ENCODE data around the gene ULK4.
"Not testable (repeated sequence)": the region's sequence is repeated elsewhere in the genome, so short reads cannot be mapped to it uniquely, and the experiment has no call there.

Gene ULK4

DNA sequence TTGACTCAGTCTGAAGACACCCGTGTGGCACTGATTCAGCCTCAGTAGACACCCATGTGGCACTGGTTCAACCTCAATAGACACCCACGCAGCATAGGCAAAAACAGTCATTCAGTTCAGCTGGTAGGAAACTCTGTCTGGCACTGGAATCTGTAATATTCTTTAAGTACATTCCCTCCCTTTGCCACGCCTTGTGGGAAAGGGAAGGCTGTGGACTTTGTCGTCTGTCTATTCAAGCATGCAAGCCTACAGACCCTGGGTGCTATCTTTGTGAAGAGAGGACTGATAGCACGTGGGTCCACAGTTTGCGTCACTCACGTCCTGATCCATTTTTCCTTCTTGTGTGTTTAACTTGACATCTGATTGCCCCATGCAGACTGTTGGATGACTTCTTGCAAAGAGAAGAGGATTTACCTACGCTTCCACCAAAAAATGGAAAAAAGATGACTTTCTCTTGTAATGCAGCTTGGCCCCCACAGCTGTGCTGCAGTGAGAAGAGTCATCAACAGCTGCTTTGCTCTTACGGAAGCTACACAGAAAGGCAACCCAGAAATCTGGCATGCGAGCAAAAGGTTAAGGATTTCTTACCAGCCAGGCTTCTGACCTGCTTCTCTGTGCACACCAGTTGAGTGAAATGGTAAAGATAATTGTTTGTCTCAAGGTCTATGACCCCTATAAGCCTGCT is 278.1 kb downstream of the ULK4 start:
- DNase-seq: no peak

DNA sequence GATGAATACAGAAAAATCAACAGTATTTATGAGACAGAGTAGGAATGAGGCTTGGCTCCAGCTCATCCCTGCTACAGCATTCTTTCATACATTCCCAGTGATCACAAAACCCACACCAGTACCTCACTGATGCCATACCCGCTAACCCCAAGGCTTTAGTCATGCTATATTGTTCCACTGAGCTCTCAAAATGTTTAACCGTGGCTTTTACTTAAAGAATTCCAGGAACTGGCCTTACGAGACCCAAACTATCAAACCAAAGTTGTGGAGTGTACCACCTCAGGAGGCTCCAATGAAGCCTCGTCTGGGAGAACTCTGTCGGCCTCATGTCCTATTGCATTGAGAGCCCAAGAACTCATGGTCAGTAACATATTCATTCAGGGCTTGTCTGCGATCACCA is 278.9 kb downstream of the ULK4 start:
- peak; percentile 50 for DNase-seq

DNA sequence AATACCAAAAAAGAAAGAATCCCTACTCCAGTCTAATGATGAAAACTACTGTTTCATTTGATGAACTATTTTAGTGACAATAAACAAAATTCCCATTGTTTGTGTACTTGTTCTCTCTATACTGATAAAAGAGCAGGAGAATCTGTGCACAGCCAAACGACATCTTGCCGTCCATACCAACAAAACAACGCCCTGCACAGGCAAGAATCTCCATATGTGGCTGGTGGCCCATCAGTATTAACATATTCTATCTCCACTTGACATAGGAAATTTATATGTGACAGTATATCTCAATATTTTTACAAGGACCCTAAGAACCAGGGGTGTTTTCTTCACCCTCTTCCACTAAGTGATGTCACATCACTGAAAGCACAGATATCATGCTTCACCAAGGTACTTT is 279.5 kb downstream of the ULK4 start:
- DNase-seq: no peak

DNA sequence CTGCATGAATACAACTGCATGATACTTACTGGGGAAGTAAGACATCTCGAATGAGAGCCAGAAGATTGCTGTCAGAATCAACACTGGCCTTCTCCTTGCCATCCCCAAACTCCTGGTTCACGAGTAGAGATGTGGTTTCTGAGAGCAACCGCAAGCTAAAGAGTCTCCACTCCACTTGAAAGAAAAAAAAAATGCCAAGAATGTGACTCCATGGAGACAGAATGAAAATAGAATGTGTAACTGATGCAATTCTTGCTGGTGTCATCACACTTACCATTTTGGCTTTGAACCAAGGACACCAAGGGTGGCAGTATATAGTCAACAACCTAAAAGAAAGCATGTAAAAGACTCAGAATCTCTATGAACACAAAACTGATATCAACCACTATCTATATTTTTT is 280.4 kb downstream of the ULK4 start:
- peak; percentile 48 for DNase-seq

DNA sequence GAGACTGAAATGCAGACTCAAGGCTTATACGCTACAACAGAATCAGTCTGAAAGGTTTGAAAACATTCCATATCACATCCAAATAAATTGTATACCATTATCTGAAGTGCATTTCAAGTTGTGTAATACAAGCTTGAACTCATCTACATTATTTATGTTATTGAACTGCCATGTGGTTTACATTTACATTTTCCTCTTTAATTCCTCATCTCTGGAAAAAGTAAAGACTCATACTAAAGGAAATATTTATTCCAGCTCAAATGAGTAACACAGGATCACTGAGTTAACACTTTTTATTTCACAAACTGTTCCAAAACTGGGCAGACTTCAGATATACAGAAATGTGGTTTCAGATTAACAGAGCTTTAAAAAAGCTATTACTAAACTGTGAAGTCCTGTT is 282.5 kb downstream of the ULK4 start:
- no peak for DNase-seq

DNA sequence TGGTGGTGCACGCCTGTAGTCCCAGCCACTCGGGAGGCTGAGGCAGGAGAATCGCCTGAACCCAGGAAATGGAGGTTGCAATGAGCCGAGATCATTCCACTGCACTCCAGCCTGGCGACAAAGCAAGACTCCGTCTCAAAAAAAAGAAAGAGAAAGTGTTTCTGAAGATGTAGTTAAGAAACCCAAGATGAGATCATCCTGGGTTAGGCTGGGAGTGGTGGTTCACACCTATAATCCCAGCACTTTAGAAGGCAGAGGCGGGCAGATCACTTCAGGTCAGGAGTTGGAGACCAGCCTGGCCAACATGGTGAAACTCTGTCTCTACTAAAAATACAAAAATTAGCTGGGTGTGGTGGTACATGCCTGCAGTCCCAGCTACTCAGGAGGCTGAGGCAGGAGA is 286.8 kb downstream of the ULK4 start:
- DNase-seq: not testable (repeated sequence)

DNA sequence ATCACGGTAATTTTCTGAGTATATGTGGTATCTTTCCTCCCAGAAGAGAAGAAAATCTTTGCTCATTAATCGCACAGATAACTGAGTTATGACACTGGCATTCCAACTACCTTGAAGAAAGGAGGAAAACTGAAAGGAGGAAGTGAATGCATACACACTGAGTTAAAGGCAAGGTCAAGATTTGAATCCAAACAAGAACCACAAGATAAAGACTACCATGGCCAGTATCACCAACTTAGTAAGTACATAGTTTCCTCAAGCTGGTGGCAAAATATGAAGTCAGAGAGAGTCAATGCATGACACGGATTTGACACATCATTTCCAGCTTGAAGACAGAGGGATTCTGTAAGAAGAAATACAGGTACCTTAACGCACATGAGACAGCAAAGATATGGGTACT is 287.5 kb downstream of the ULK4 start:
- DNase-seq: no peak

DNA sequence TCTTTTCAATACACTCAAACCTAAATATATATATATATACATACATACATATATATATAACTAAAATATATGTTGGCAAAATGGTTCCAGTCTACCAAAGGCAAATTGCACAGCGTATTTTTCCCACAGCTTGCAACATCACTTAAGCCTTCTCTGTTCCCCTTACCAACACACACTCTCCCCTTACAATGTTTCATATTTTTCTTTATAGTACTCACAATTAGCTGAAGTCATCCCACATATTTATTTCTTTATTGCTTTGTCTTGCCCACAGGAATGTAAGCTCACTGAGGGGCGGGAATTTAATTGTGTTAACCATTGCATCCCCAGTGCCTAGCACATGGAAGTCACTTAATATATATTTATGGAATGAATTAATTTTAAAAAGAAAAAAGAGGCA is 288.3 kb downstream of the ULK4 start:
- DNase-seq: no peak

DNA sequence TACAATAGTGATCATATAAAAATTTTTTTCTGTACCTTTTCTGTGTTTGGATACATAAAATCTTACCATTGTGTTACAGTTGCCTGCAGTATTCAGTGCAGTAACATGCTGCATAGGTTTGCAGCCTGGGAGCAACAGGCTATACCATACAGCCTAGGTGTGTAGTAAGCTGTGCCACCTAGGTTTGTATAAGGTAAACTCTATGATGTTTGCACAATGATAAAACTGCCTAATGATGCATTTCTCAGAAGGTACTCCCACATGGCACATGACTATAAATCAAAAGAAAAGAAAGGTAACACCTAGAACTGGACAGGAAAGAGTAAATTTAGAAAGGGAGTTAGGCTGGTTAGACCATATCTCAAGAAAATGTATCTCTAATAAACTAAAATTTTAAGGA is 293.5 kb downstream of the ULK4 start:
- DNase-seq: no peak

DNA sequence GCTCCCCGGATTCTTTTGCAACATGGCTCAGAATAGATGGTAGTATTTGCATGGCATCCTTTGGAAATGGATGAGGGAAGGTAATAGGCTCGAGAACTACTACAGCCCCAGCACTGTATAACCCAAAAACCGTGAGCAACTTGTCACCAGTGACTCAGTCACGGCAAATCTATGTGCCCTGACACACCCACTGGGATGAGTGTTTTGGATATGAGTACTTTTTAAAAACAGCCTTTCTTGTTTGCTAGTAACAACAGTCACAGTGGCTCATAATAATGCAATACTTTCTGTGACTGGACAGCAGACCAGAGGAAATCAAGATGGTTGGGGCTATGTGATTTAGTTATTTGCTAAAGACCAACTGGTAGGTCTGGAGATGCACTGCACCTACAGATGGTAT is 299.6 kb downstream of the ULK4 start:
- no peak for DNase-seq

DNA sequence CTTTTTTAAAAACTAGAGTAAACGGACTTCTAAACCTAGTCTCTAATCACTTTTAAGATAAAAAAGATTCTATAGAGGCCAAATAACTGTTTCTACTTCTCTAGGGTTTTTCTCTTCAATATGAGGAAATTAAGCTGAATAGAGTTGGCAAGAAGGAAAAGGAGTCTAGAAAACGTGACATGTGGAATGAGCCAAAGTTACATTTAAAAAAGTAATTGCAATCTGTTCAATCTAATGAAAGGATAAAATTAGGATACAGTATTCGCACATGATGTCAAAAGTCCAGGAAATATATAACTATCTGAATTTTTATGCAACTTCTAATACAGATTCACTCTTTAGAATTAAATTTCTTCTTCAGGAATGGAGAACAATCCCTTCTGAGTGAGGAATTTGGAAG is 300.1 kb downstream of the ULK4 start:
- DNase-seq: no peak

DNA sequence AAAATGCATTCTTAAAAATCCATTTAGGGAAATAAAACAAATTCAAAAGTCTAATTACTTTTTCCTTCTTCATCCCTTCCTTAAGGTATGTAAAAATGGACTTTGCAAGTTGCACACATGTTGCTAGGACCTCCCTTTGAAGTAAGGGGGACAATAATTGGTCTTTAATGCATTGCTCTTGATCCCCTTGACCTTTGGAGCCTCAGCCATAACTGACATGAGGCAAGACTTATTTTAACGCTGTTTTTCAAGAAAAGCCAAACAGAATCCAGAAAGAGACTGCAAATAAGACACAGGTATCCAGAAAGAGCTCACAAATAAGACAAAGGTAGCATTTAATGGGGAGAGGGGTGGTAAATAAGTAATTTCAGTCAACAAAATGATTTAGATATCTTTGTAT is 301.4 kb downstream of the ULK4 start:
- DNase-seq: no peak

DNA sequence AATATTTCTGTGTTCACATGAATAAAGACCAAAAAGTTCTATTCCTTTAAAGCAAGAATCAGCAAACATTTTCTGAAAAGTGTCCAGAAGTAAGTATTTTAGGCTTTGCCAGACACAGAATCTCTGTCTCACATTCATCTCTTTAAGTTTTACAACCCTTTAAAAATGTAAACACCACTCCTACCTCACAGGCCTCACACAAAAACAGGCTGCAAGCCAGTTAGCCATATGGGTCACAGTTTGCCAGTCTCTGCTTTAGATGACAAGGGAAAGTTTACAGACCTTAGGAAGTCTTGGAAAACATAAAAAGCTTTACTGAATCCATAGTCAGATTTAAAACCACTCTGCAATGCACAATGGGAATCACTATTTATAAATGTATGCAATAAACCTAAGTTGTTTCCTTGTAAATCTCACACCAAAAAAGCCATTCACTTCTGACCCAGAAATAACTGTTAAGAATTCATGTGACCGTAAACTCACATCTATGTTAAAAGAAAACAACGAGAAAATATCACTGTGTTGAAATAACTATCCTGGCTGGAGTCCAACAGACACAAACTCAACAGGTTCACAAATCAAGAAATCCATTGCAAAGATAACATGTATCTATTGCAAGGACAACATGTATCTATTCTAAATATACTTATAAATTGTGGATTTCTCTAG is 308.2 kb downstream of the ULK4 start:
- DNase-seq: no peak

DNA sequence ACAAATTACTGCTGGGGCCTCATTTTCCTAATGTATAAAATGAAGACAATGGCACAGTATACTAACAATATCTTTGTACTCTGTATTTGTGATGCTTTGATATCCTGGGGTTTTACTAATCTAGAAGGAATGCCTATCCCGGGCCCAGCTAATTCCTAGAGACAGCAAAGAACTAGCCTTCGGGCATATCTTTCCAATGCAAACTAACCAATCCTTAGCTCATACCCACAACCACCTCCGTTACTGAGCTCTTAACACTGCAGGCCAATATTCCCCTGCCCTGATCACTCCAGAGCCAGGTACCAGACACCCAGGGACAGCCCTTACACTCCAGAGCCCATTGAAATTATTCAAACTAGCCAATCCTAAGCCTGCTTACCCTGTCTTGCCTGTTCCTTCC is 309.0 kb downstream of the ULK4 start:
- no peak for DNase-seq

DNA sequence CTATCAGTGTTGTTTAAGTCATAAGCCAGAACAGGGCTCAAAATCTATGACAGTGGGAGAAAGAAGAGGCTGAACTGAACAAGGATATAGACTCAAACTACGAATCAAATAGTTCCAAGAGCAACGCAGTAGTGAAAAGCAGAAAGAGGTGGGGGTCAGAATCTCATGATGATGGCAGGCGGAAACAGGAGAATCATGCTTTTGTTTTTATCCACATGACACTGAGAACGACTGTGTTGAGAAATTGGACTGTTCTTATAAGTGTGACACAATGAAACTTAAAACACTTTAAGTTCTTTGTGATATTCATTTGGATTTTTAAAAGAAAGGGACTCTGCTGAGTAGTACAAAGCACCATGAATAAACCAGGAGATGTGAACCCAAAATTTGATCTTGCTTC is 309.4 kb downstream of the ULK4 start:
- no peak for DNase-seq

DNA sequence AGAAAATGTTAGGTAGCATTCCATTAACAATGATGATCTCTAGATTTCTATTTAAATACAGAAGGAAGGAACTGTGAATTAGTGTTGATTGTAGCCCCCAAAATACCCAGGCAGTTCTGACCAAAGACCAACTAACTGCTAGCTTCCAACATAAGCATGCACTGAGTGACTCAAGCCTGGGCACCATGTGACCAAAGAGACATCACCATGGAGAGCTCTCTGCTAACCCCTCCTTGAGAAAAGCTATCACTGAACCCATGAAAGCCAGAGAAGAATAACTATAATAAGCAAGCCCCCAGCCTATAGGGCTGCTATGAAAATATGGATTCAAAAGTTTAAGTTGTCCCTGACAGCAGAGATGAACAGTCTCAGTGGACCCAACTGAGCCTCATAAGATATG is 310.2 kb downstream of the ULK4 start:
- no peak for DNase-seq

DNA sequence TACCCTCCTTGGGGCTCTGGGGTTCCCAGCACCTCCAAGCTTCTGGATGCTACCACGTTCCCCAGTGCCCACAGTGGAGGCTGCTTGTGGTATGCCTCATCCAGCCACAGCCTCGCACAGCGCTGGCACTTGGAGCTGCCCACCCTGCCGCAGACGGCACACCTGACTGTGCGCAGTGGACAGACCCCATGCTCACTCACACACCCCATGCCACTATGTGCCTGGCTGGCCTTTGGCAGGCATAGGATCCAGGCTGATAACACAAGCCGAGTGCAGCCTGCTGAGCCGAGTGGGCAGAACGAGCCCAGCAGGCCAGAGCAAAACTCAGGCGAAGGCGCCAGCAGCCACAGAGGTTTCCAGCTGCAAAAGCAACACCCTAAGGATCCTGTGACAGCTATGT is 311.5 kb downstream of the ULK4 start:
- DNase-seq: no peak

DNA sequence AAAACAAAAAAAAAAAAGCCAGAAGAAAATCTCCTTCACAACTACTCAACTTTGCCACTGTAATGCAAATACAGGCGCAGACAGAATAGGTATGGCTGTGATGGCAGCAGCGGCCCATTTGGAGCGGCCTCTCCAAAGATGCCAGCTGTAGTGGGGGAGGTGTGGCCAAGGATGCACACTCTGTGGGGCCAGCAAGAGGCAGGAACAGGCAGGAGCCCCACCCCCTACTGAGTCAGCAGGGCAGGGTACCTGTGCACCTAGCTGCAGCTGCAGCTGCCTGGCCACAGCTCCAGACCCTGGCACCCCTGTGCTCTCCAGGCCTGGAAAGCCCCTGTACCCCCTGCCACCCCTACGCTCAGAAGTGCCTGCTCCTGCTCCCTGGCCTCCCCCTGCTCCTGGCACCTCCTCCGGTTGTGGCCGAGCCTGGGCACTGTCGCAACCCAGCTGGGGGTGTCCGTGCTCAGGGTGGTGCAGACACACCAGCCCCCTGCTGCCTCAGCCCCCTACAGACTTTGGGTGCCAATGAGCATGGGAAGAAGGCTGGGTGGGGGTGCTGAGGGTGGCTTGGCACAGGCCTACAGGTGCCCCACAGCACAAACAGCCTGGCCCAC is 312.7 kb downstream of the ULK4 start:
- DNase-seq: no peak

DNA sequence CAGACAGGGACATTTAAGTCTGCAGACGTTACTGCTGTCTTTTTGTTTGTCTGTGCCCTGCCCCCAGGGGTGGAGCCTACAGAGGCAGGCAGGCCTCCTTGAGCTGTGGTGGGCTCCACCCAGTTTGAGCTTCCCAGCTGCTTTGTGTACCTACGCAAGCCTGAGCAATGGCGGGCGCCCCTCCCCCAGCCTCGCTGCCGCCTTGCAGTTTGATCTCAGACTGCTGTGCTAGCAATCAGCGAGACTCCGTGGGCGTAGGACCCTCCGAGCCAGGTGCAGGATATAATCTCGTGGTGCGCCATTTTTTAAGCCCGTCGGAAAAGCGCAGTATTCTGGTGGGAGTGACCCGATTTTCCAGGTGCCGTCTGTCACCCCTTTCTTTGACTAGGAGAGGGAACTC is 314.2 kb downstream of the ULK4 start:
- not testable (repeated sequence) for DNase-seq

DNA sequence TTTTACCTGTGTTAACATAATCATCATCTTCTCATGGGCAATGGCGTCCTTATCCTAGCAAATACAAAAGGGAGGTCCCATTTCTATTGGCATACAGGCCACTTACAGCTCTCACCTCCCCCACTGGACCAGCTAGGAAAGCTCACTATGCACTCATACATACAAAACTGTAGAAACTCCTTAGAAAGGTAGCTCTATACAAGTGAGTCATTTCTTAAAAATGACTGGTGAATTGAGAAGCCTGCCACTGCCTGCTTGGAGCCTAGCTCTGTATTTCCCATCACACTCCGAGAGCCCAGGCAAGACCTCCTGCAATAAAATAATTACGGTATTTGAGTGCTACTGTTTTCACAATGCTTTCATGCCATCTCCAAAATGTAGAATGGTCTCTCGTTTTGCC is 321.8 kb downstream of the ULK4 start:
- DNase-seq: no peak

DNA sequence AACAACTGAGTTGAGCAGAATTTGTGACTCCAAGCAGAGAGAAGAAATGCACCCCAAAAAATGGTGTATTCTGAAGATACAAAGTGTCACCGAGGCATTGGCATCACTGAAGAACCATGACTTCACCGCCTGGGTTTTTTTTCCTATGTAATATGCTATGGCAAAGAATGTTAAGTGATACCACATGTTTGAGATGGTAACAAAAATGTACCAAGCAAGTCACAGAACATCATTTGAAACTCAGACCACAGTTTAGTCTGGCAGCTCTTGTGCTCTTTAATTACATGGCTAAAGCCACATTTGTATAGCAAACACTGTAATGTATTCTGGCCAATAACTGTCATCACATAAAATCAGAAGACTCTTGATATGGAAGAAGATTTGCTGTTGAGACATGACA is 323.5 kb downstream of the ULK4 start:
- no peak for DNase-seq

DNA sequence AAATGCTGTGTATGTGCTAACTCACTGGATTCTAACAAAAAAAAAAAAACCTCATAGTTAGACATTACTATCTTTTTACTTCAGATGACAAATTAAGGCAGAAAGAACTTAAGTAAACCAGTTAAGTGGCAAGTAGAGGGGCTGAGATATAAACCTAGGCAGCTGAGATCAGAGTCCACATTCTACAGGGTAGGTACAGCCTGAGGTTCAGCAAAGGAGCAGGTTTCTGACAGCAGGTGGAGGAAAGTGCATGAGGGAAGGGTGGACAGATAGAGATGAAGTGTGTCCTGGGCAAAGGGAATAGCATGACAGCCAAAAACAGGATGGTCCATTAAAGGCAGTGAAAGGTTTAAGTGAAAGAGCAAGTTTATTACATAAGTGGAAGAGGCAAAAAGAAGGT is 329.2 kb downstream of the ULK4 start:
- no peak for DNase-seq

DNA sequence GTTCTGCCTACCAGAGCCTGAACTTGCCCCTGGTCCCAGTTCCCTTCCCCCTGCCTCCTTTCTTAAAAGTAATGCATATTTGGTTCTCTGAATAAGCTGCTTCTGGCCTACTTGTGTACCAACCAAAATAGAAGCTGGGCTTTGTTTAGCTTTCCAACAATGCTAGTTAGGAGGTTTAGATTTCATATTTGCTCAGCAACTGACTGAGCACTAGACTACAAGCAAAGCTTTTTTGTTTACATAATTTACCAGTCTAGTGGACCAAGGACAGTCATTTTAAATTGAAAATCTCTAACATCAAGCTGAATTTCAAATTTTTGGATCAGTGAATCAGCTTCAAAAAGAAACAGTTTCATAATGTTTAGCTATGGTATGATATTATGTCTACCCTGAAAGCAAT is 331.2 kb downstream of the ULK4 start:
- no peak for DNase-seq

DNA sequence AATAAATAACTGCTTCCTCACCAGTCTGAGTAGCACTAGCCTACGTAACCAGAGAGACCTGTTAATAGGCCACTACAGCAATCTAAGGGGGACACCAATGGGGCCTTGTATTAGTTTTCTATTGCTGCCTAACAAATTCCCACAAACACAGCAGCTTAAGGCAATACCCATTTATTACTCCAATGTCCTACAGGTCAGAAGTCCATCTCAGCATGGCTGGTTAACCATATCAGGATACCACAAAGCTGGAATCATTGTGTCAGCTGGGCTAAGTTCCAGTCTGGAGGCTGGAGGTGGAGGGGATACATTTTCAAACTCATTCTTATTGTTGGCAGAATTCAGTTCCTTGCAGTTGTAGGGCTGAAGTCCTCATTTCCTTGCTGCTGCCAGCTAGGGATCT is 331.9 kb downstream of the ULK4 start:
- peak; percentile 39 for DNase-seq

DNA sequence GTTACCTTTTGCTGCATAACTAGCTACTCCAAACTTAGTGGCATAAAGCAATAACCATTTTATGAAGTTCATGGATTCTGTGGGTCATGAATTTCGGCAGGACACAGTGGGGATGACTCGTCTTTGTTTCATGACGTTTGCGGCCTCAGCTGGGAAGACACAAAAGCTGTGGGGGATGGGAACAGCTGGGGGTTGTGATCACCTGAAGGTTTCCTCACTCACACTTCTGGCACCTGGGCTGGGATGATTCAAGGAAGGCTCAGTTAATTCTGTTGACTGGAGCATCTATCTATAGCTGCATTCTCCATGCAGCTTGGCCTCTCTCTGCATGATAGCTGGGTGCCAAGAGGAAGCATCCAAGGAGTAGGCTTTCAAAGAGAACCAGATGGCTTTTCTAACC is 332.8 kb downstream of the ULK4 start:
- no peak for DNase-seq
